GM23338 (cell line): ENCODE data around the gene DCLRE1B. TPM values are rescaled to one million over a fixed set of nuclear protein-coding genes. Genes with fewer than 3 reads are reported as not detected.

Source experiments
- ATAC-seq: fragments of 200-7000 bp; cut with Tn5 transposase; 3 replicates; pipeline ENCODE4 v1.9.1; 2020
- DNase-seq: peaks from one replicate; pipeline ENCODE4 v3.0.0-alpha.2; 2015; ENCODE audit warnings: low spot score
- H2AFZ ChIP-seq: fragments of 200-600 bp; sonication (generic); 2 replicates; pipeline ENCODE4 v1.8.0; 2016; ENCODE audit warnings: antibody characterized with exemption, mild to moderate bottlenecking, moderate library complexity
- H3F3A ChIP-seq: fragments of 200-600 bp; sonication (generic); replicated peaks from 2 replicates; pipeline ENCODE4 v1.8.0; 2017; ENCODE audit warnings: antibody characterized with exemption, mixed run types, low read depth
- H3K27ac ChIP-seq: fragments of 200-600 bp; sonication (generic); 2 replicates; pipeline ENCODE4 v1.6.1; 2016; ENCODE audit warnings: low read depth
- H3K27me3 ChIP-seq: fragments of 200-600 bp; sonication (generic); 2 replicates; pipeline ENCODE4 v1.8.0; 2016; ENCODE audit warnings: mild to moderate bottlenecking, mixed run types, moderate library complexity; ENCODE audit not compliant: insufficient read depth
- H3K36me3 ChIP-seq: fragments of 200-600 bp; sonication (generic); 2 replicates; pipeline ENCODE4 v1.8.0; 2016; ENCODE audit warnings: mild to moderate bottlenecking; ENCODE audit not compliant: insufficient read depth
- H3K4me1 ChIP-seq: fragments of 200-600 bp; sonication (generic); 2 replicates; pipeline ENCODE4 v1.8.0; 2016; ENCODE audit warnings: mild to moderate bottlenecking, moderate library complexity; ENCODE audit not compliant: insufficient read depth
- H3K4me2 ChIP-seq: fragments of 200-600 bp; sonication (generic); 2 replicates; pipeline ENCODE4 v1.7.1; 2017; ENCODE audit warnings: mixed run types
- H3K4me3 ChIP-seq: fragments of 200-600 bp; sonication (generic); 2 replicates; pipeline ENCODE4 v1.6.1; 2016; ENCODE audit warnings: mixed run types
- H3K79me2 ChIP-seq: fragments of 200-600 bp; sonication (generic); replicated peaks from 2 replicates; pipeline ENCODE4 v1.8.0; 2017; ENCODE audit warnings: mild to moderate bottlenecking; ENCODE audit not compliant: insufficient read depth
- H3K9me2 ChIP-seq: fragments of 200-600 bp; sonication (generic); 2 replicates; pipeline ENCODE4 v1.8.0; 2017; ENCODE audit not compliant: insufficient read depth
- H4K20me1 ChIP-seq: fragments of 200-600 bp; sonication (generic); replicated peaks from 2 replicates; pipeline ENCODE4 v1.8.0; 2017; ENCODE audit warnings: mild to moderate bottlenecking; ENCODE audit not compliant: insufficient read depth
- H3K27ac Mint-ChIP-seq: 2 replicates; pipeline ENCODE4 v1.8.0; 2020; ENCODE audit warnings: inconsistent platforms, mild to moderate bottlenecking, moderate library complexity, mixed read lengths
- H3K27me3 Mint-ChIP-seq: 3 replicates; pipeline ENCODE4 v1.8.0; 2022; ENCODE audit warnings: low read depth, mild to moderate bottlenecking, moderate library complexity, mixed read lengths, inconsistent platforms; ENCODE audit not compliant: insufficient read depth, poor library complexity
- H3K36me3 Mint-ChIP-seq: 3 replicates; pipeline ENCODE4 v1.8.0; 2021; ENCODE audit warnings: low read depth, mild to moderate bottlenecking, inconsistent platforms, moderate library complexity, mixed read lengths
- H3K4me1 Mint-ChIP-seq: 3 replicates; pipeline ENCODE4 v1.8.0; 2020; ENCODE audit warnings: mild to moderate bottlenecking, inconsistent platforms, mixed read lengths
- H3K4me3 Mint-ChIP-seq: 3 replicates; pipeline ENCODE4 v1.8.0; 2021; ENCODE audit warnings: moderate library complexity, mild to moderate bottlenecking, inconsistent platforms, mixed read lengths
- H3K9me3 Mint-ChIP-seq: 3 replicates; pipeline ENCODE4 v1.8.0; 2020; ENCODE audit warnings: moderate library complexity, mild to moderate bottlenecking, inconsistent platforms, mixed read lengths
- CREB1 ChIP-seq: fragments of 250-450 bp; sonication (Bioruptor Pico); IDR thresholded peaks from 2 replicates; pipeline ENCODE4 v1.5.0; 2020; ENCODE audit warnings: low read depth, mild to moderate bottlenecking, moderate library complexity
- CTCF ChIP-seq, 2 experiments: fragments of 200-600 bp in 1 of 2; sonication (generic) in 1 of 2; conservative IDR thresholded peaks; 2 replicates each; pipeline versions ENCODE4 v1.5.1 to v1.6.1; 2016 to 2017; ENCODE audit warnings: antibody characterized with exemption in 2 of 2, low read depth in 2 of 2, mild to moderate bottlenecking in 2 of 2, moderate library complexity in 1 of 2
- ETS1 ChIP-seq: IDR thresholded peaks from 2 replicates; pipeline ENCODE4 v1.6.1; 2016; ENCODE audit warnings: antibody characterized with exemption
- EZH2 ChIP-seq: fragments of 200-600 bp; sonication (generic); IDR thresholded peaks from one replicate; pipeline ENCODE4 v1.8.0; 2017; ENCODE audit warnings: antibody characterized with exemption, mild to moderate bottlenecking, low read depth; ENCODE audit not compliant: unreplicated experiment
- EZH2phosphoT487 ChIP-seq: fragments of 200-600 bp; sonication (generic); IDR thresholded peaks from one replicate; pipeline ENCODE4 v1.8.1; 2018; ENCODE audit warnings: antibody characterized with exemption; ENCODE audit not compliant: unreplicated experiment
- JUNB ChIP-seq: IDR thresholded peaks from one replicate; pipeline ENCODE4 v1.6.1; 2016; ENCODE audit warnings: antibody characterized with exemption; ENCODE audit not compliant: unreplicated experiment
- NANOG ChIP-seq: IDR thresholded peaks from 2 replicates; pipeline ENCODE4 v1.6.1; 2016; ENCODE audit warnings: antibody characterized with exemption, borderline replicate concordance
- POLR2AphosphoS5 ChIP-seq: IDR thresholded peaks from 2 replicates; pipeline ENCODE4 v1.6.1; 2016; ENCODE audit warnings: antibody characterized with exemption, low read depth
- ZNF114 ChIP-seq: fragments of 250-450 bp; sonication (Bioruptor Pico); IDR thresholded peaks from 2 replicates; pipeline ENCODE4 v1.5.0; 2020; ENCODE audit warnings: mild to moderate bottlenecking, moderate library complexity
- ZNF331 ChIP-seq: fragments of 250-450 bp; sonication (Bioruptor Pico); IDR thresholded peaks from 2 replicates; pipeline ENCODE4 v1.5.0; 2020; ENCODE audit warnings: low read depth, mild to moderate bottlenecking, moderate library complexity
- long read RNA-seq: library from polyadenylated mRNA; unstranded; transcript quantifications from one replicate; pipeline ENCODE4 v2.0.0, GENCODE V29; 2020; ENCODE audit not compliant: unreplicated experiment
- polyA plus RNA-seq: library from polyadenylated mRNA; unstranded; fragments of >200 nt; fragmentation: Nextera tagmentation; extraction: Ambion mirVana; gene quantifications from 2 replicates; pipeline ENCODE4 v1.2.1, GENCODE V29; 2016
- total RNA-seq: library from RNA; depleted of rRNA; stranded (reverse); fragments of >200 nt; shearing (Covaris generic); gene quantifications from 2 replicates; pipeline ENCODE4 v1.2.3, GENCODE V29; 2014; rRNA removed

The DCLRE1B gene
- total RNA-seq (8.7 and 9.7 TPM in 2 replicates), polyA plus RNA-seq (6.3 and 6.9 TPM in 2 replicates)
- long read RNA-seq, result 0 reads

- Histone ChIP-seq H3F3A (peaks cover 15% of the 10 kb centered on the region), H3K4me3 (peak within 1 kb of the TSS; percentile 85), H2AFZ (peak within 1 kb of the TSS; percentile 99), H3K27ac (peak within 1 kb of the TSS; percentile 86), H3K27me3 (no peaks in the 10 kb centered on the region), H3K4me1 (peaks cover 9% of the 10 kb centered on the region; the same call in 1 of the 2 replicates), H3K36me3 (peaks cover 9% of the 10 kb centered on the region; the same call in 1 of the 2 replicates), H3K9me2 (no peaks in the 10 kb centered on the region), H3K79me2 (peaks cover 9% of the 10 kb centered on the region; the same call in 1 of the 2 replicates), H3K4me2 (peak within 1 kb of the TSS; percentile 89), H4K20me1 (no peaks in the 10 kb centered on the region; the same call in 1 of the 2 replicates)
- DNase-seq, result peak; percentile 100
- ATAC-seq, result peak; percentile 94
- H3K27ac Mint-ChIP-seq, result peak within 1 kb of the TSS; percentile 95
- H3K36me3 Mint-ChIP-seq, result peaks cover 13% of the 10 kb centered on the region
- peak within 1 kb of the TSS; percentile 94 for H3K4me3 Mint-ChIP-seq
- peaks cover 8% of the 10 kb centered on the region for H3K4me1 Mint-ChIP-seq
- peaks cover 8% of the 10 kb centered on the region for H3K27me3 Mint-ChIP-seq
- TF ChIP-seq CREB1 (CRISPR knock-in tag), result peak; percentile 74
- TF ChIP-seq ETS1, result peak; percentile 70; the same call in 1 of the 2 replicates
- 0 out of 2 replicates have a peak, but pooled peaks have one; percentile 24 for TF ChIP-seq NANOG
- TF ChIP-seq ZNF114 (CRISPR knock-in tag), result no peak
- TF ChIP-seq EZH2phosphoT487, result no peak
- no peak for TF ChIP-seq JUNB
- TF ChIP-seq EZH2, result no peak
- TF ChIP-seq POLR2AphosphoS5, result peak; percentile 61
- TF ChIP-seq ZNF331 (CRISPR knock-in tag), result no peak
- TF ChIP-seq CTCF (conservative IDR thresholded peaks at IDR 0.05; ENCODE audit: low read depth in 2 of 2), result peak; percentile 10 to 64; a peak in 2 of 4 replicates
- no peaks in the 10 kb centered on the region for H3K9me3 Mint-ChIP-seq
Observed at GRCh38 chr1:113904674-113905434, at the start of gene DCLRE1B, which contains the start of gene AP4B1. TSS of gene DCLRE1B (plus strand) at chr1:113905326. CDS start at chr1:113905587, 261 bp downstream. TSS of gene AP4B1 (minus strand) at chr1:113904799. CDS start at chr1:113904717, 82 bp downstream.
